Psoas muscle (tissue), 8 donors: ENCODE measurements around the gene ANKRD53. TPM values are rescaled to one million over a fixed set of nuclear protein-coding genes. Genes with fewer than 3 reads are reported as not detected.

Experiments used
- ATAC-seq, 4 donors: fragments of 200-7000 bp; cut with Tn5 transposase; one replicate each; pipeline ENCODE4 v1.9.1; 2020; ENCODE audit warnings: moderate library complexity in 3 of 4, mild to moderate bottlenecking in 2 of 4
- DNase-seq, 2 donors: peaks; one replicate each; pipeline ENCODE4 v3.0.0-alpha.2; 2020
- H3K27ac ChIP-seq: fragments of 200-600 bp; one replicate; pipeline ENCODE4 v1.8.0; 2022
- H3K27me3 ChIP-seq, 3 donors: fragments of 200-600 bp in 1 of 3; one replicate each; pipeline versions ENCODE4 v1.6.1 to v1.8.0; 2013 to 2022; ENCODE audit warnings: low read length in 2 of 3, mild to moderate bottlenecking in 2 of 3, moderate library complexity in 1 of 3; ENCODE audit not compliant: insufficient read depth in 3 of 3
- H3K36me3 ChIP-seq, 2 donors: fragments of 200-600 bp in 1 of 2; one replicate each; pipeline versions ENCODE4 v1.6.1 to v1.8.0; 2013 to 2022; ENCODE audit warnings: low read depth in 1 of 2, mild to moderate bottlenecking in 1 of 2, moderate library complexity in 1 of 2; ENCODE audit not compliant: insufficient read depth in 1 of 2
- H3K4me1 ChIP-seq: fragments of 200-600 bp; one replicate; pipeline ENCODE4 v1.8.0; 2022
- H3K4me3 ChIP-seq: fragments of 200-600 bp; one replicate; pipeline ENCODE4 v1.8.0; 2022; ENCODE audit warnings: mild to moderate bottlenecking
- H3K9me3 ChIP-seq: fragments of 200-600 bp; one replicate; pipeline ENCODE4 v1.8.0; 2022
- whole genome bisulfite sequencing, 3 donors: extraction: QIAGEN DNeasy Blood & Tissue Kit; methylation state at CpG; one replicate each; pipeline versions ENCODE4 v1.1.6 to v1.1.7; 2013; 5-methylcytosine and 5-hydroxymethylcytosine counted together
- intact Hi-C, 2 donors: fragments of 100-400 bp; cut with DNase I; formaldehyde crosslinking; loops; one replicate each; pipeline versions ENCODE4 v1.11.0 to v1.14.2; 2022
- polyA plus RNA-seq, 3 donors: library from polyadenylated mRNA; stranded (reverse); fragments of 200-250 nt; gene quantifications; one replicate each; pipeline ENCODE4 v1.2.3, GENCODE V29; 2013
- total RNA-seq, 4 donors: library from RNA; stranded (reverse); fragmentation: NEBNext Ultra II Directional in 2 of 4; extraction: Animal tissue kit (Norgen Biotek cat#: 25700) in 2 of 4; gene quantifications; one replicate each; pipeline versions ENCODE4 v1.2.1 to v1.2.4, GENCODE V29; 2021 to 2023
- TF ChIP-seq, protein P1 (sequence below): fragments of 200-600 bp; IDR thresholded peaks from one replicate; pipeline ENCODE4 v1.8.0; 2022; ENCODE audit warnings: antibody characterized with exemption
- donor health status: healthy with polysubstance abuse.
- donor health status: DM: no; HTN: no; CAD: no; lungs with moderate emphysema.
- donor health status: Bipolar disorder and iron deficiency.
- donor health status: healthy.
- donor health status: DM: yes; HTN: yes; CAD: no.
- donor health status: DM: no; HTN: no; CAD: no.
- donor health status: DM: no; HTN: no; CAD: no.
- donor health status: DM: yes; HTN: yes; CAD: no.

Gene ANKRD53
- total and polyA plus RNA-seq, 7 donors: 0.15 to 0.77 (median 0.40) TPM

DNA sequence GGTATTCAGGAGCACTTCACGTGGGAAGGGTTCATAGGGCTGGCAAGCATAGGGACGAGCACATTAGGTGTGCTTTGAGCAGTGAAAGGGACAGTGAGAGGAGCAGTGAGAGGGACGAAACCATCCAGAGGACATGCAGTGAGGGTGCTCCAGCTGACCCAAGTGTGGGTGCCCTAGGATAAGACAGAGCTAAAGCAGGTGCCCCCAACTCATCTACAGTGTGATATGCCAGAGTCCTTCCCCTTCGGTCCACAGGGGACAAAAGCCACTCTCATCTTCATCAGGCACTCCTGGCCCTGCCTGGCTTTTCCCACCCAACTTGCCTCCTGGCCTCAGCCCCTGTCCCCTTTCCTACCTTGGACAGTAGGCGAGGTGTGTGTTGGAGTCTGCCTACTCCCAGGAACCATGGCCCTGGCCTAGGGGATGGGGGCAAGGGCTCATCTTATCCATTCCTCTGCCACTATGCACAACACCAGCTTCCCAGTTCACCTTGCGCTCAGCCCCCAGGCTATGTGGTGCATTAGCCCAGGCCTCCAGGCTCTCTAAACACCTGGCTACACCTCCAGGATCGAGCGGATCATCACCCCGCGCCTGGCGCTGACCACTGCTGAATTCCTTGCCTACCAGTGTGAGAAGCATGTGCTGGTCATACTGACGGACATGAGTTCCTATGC lies 16.1 kb upstream of the ANKRD53 start:
- Histone ChIP-seq H3K27ac (no peak overlapping the region), H3K36me3 (no peaks in the 10 kb centered on the region), H3K27me3 (peaks cover 0 to 32% (median 5%) of the 10 kb centered on the region in 3 donors), H3K9me3 (no peaks in the 10 kb centered on the region), H3K4me3 (no peak overlapping the region), H3K4me1 (no peaks in the 10 kb centered on the region)
- 72 to 76% (median 75%) methylated on average over 12 of the region's 12 CpGs for WGBS, 3 donors
- DNase-seq: no peak
- no peak for ATAC-seq
- intact Hi-C loops: no loop called here
- TF ChIP-seq, protein P1, sequence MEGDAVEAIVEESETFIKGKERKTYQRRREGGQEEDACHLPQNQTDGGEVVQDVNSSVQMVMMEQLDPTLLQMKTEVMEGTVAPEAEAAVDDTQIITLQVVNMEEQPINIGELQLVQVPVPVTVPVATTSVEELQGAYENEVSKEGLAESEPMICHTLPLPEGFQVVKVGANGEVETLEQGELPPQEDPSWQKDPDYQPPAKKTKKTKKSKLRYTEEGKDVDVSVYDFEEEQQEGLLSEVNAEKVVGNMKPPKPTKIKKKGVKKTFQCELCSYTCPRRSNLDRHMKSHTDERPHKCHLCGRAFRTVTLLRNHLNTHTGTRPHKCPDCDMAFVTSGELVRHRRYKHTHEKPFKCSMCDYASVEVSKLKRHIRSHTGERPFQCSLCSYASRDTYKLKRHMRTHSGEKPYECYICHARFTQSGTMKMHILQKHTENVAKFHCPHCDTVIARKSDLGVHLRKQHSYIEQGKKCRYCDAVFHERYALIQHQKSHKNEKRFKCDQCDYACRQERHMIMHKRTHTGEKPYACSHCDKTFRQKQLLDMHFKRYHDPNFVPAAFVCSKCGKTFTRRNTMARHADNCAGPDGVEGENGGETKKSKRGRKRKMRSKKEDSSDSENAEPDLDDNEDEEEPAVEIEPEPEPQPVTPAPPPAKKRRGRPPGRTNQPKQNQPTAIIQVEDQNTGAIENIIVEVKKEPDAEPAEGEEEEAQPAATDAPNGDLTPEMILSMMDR: no peak

DNA sequence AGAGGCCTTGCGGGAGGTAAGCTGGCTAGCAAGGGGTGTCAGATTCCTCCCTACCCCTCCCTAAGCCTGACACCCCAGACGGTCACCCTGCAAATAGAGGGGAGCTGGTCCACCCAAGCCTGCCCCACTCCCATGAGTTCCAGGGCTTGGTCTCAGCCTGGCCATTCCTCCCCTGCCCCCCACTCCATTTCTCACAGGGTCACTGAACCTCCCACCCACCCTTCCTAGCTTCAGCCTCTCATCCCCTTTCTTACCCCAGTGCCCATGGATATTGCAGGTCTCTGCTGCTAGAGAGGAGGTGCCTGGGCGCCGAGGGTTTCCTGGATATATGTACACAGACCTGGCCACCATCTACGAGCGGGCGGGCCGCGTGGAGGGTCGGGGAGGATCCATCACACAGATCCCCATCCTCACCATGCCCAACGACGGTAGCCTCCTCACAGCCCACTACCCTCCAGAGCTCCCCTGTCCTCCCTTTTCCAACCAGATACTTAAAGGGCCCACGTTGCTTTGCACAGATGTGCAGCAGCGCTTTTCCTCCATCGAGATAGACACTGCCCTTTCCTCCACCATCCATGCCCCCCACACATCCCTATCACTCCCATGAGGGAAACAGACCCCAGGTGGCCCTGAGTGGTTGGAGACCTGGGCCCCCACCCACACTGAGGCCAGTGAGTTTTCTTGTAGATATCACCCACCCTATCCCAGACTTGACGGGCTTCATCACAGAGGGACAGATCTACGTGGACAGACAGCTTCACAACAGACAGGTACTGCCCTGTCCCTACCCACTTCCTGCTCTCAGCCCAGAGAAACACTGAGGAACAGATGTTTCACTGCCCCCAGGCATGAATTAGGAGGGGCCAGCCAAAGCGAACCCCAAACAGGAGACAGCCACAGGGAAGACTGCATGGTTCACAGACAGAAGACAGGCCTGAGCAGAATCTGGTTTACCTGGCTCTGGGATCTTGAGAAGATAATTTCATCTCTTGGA lies 15.2 kb upstream of the ANKRD53 start:
- WGBS, 3 donors: 64 to 70% (median 67%) methylated on average over 18 of the region's 18 CpGs
- Histone ChIP-seq H3K9me3 (no peaks in the 10 kb centered on the region), H3K4me3 (no peak overlapping the region), H3K27me3 (peaks cover 0 to 32% (median 5%) of the 10 kb centered on the region in 3 donors), H3K4me1 (no peaks in the 10 kb centered on the region), H3K36me3 (no peaks in the 10 kb centered on the region), H3K27ac (no peak overlapping the region)
- no peak for ATAC-seq
- intact Hi-C loops: no loop called here
- DNase-seq: no peak
- TF ChIP-seq, protein P1: no peak

DNA sequence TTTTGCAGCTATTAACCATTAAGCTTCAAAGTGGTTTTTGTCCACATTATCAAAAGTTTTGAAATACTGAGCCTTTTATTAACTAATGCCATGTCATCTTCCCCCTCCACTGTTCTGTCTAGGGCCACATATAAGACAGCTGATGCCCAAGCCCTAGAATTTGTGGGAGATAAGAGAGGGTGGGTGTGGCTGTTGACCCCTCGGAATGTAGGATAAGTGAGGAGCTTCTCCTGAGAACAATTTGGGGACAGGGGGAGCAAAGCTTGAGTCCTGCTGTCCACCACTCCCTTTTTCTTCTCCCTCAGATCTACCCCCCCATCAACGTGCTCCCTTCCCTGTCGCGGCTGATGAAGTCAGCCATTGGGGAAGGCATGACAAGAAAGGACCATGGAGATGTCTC lies 14.3 kb upstream of the ANKRD53 start:
- DNase-seq (no peak), ATAC-seq (no peak)
- H3K27me3 ChIP-seq: peaks cover 0 to 32% (median 5%) of the 10 kb centered on the region in 3 donors
- no peaks in the 10 kb centered on the region for H3K4me1 ChIP-seq
- no peak overlapping the region for H3K27ac ChIP-seq
- intact Hi-C loops: no loop called here
- no peaks in the 10 kb centered on the region for H3K36me3 ChIP-seq
- H3K9me3 ChIP-seq: no peaks in the 10 kb centered on the region
- no peak overlapping the region for H3K4me3 ChIP-seq
- 53 to 56% (median 54%) methylated on average over 4 of the region's 4 CpGs for WGBS, 3 donors
- TF ChIP-seq, protein P1: no peak

DNA sequence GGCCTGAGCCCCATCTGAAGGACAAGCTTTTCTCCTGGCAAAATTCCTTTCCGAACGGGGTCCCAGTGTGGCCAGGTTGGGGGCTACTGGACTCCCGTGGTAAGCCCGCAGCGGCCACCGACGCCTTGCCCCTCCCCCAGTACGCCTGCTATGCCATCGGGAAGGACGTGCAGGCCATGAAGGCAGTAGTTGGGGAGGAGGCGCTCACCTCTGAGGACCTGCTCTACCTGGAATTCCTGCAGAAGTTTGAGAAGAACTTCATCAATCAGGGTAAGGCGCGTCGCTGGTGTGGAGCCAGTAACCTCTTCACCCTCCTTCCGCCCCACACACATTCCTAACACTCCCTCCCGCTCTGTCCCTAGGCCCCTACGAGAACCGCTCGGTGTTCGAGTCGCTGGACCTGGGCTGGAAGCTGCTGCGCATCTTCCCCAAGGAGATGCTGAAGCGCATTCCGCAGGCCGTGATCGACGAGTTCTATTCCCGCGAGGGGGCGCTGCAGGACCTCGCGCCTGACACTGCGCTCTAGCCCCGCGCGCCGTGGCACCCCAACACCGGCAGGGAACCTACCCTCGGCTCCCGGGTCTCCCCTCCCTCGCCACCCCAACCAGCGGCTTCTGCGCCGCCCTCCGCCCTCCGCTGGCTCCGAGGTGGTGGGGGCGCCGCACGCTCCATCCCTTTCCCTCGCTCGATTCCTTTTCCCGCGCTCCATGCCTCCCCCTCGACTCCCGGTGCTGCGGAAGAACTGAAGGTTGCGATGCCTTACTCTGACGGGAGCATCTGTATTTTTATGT lies 13.6 kb upstream of the ANKRD53 start:
- Histone ChIP-seq H3K36me3 (no peaks in the 10 kb centered on the region), H3K27ac (no peak overlapping the region), H3K4me1 (no peaks in the 10 kb centered on the region), H3K27me3 (peaks cover 0 to 31% (median 5%) of the 10 kb centered on the region in 3 donors), H3K4me3 (peak overlapping the region; percentile 55), H3K9me3 (no peaks in the 10 kb centered on the region)
- DNase-seq: peak; percentile 78 to 81
- peak; percentile 27 to 72 (median 63) for ATAC-seq
- WGBS, 3 donors: 6 to 14% (median 13%) methylated on average over 54 to 59 of the region's 59 CpGs
- intact Hi-C loops: no loop called here
- TF ChIP-seq, protein P1: peak; percentile 52
